ENCODE results near the gene ITK.

DNA sequence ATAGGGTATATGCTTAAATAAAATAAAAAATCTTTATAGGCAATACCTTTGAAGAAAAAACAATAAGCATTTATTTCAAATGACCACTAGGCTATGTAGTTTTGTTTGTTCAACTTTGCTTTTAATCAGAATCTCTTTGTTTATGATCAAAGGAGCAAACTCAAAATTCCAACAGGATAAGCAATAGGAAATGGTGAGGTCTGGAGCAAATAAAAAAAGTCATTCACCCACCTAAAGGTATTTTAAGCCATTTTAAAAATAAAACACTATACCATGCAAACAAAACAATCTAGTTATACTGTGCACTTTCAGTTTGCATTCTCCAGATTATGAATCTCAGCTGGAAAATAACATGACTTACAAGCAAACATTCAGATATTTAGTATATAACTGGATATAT, 50.0 kb downstream of the ITK start:
- TF ChIP-seq POLR2AphosphoS5 (IDR thresholded peaks at IDR 0.05; ENCODE audit: borderline replicate concordance, low read depth, low read length) (no peak), EZH2 (IDR thresholded peaks at IDR 0.05) (no peak)
